Ascending aorta (tissue), 2 donors: ENCODE data around the gene RPS14. TPM values are rescaled to one million over a fixed set of nuclear protein-coding genes. Genes with fewer than 3 reads are reported as not detected.

Source experiments
- DNase-seq, 2 donors: peaks; one replicate each; pipeline ENCODE4 v3.0.0-alpha.2; 2019; ENCODE audit warnings: low spot score in 2 of 2
- H3K27ac ChIP-seq, 2 donors: fragments of 200-600 bp; sonication (generic); one replicate each; pipeline ENCODE4 v1.5.1; 2016 to 2017; ENCODE audit warnings: mild to moderate bottlenecking in 1 of 2
- H3K27me3 ChIP-seq: fragments of 200-600 bp; sonication (generic); one replicate; pipeline ENCODE4 v1.5.1; 2017
- H3K36me3 ChIP-seq, 2 donors: fragments of 200-600 bp; sonication (generic); one replicate each; pipeline ENCODE4 v1.5.1; 2016
- H3K4me1 ChIP-seq, 2 donors: fragments of 200-600 bp; sonication (generic); one replicate each; pipeline ENCODE4 v1.5.1; 2016 to 2017; ENCODE audit warnings: mild to moderate bottlenecking in 1 of 2
- H3K4me3 ChIP-seq, 2 donors: fragments of 200-600 bp; sonication (generic); one replicate each; pipeline ENCODE4 v1.5.1; 2016 to 2017; ENCODE audit warnings: mild to moderate bottlenecking in 1 of 2
- H3K9me3 ChIP-seq, 2 donors: fragments of 200-600 bp; sonication (generic); one replicate each; pipeline ENCODE4 v1.5.1; 2016
- CTCF ChIP-seq, 3 experiments: fragments of 200-600 bp in 2 of 3; fragments of 450-650 bp in 1 of 3; sonication (generic) in 2 of 3; IDR thresholded peaks; one replicate each; pipeline ENCODE4 v1.5.1; 2016 to 2019; ENCODE audit warnings: antibody characterized with exemption in 3 of 3, mild to moderate bottlenecking in 1 of 3, moderate library complexity in 1 of 3
- intact Hi-C: fragments of 100-400 bp; cut with DNase I; formaldehyde crosslinking; loops from one replicate; pipeline ENCODE4 v1.15.1; 2023
- total RNA-seq: library from RNA; depleted of rRNA; stranded (reverse); fragments of >200 nt; gene quantifications from one replicate; pipeline ENCODE4 v1.1.0, GENCODE V29; 2016

RPS14 gene
- total RNA-seq, 1 donor from 2014 or later = 1,928 TPM

GRCh38 chr5:150409638-150410523 lies 39.7 kb downstream of the RPS14 start:
- Histone ChIP-seq H3K27ac (peak overlapping the region; percentile 81 to 86), H3K4me1 (peaks cover 3 to 11% of the 10 kb centered on the region in 2 donors), H3K36me3 (no peaks in the 10 kb centered on the region), H3K27me3 (no peaks in the 10 kb centered on the region), H3K9me3 (no peaks in the 10 kb centered on the region), H3K4me3 (peak overlapping the region; percentile 28 to 64)
- intact Hi-C loops = loop anchor here (5.0 kb wide), 1 partner anchor 53 kb away; the partner anchor contains the start of gene TCOF1
- DNase-seq = peak; percentile 61 to 92
- no peak for TF ChIP-seq CTCF (IDR thresholded peaks at IDR 0.05)

- Histone ChIP-seq H3K4me1 (peaks cover 3 to 10% of the 10 kb centered on the region in 2 donors), H3K9me3 (no peaks in the 10 kb centered on the region), H3K27ac (peak overlapping the region in 1 of 2 donors; percentile 18), H3K4me3 (peak overlapping the region in 1 of 2 donors; percentile 64), H3K36me3 (peaks cover 3 to 8% of the 10 kb centered on the region in 2 donors), H3K27me3 (no peaks in the 10 kb centered on the region)
- no peak for DNase-seq
- TF ChIP-seq CTCF (IDR thresholded peaks at IDR 0.05) = no peak
- intact Hi-C loops = no loop called here
Observed at GRCh38 chr5:150408231-150408943, 41.2 kb downstream of the RPS14 start.

DNA sequence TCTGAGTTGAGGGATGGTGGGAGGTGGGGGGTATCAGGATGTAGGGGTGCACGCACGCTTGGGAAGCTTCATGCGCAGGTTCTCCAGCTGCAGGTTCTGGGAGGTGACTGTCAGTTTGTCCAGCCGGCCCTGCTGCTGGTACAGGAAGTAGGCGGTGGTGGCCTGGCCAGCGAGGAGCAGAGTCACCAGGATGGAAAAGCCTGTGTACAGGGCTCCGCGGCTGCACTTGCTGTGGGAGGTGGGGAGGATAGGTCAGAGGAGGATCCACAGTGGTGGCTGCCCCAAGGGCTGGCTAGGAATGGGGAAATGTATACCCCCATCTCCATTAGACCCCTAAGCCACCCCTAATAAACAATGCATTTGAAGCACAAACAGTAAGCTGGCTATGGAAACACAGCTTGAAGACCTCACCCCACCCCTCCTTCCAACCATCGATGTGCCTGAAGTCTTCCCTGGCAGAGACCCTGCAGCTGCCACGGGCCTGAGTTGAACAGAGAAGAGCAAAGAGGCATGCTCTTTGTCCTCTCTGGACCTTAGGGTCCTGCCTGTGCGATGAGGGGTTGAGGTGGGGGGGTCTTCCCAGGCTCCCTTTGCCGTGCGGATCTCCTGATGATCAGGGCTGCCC lies 42.3 kb downstream of the RPS14 start:
- DNase-seq = no peak
- intact Hi-C loops = no loop called here
- no peak overlapping the region for H3K4me3 ChIP-seq
- no peaks in the 10 kb centered on the region for H3K27me3 ChIP-seq
- peaks cover 3 to 6% of the 10 kb centered on the region in 2 donors for H3K4me1 ChIP-seq
- H3K27ac ChIP-seq = no peak overlapping the region
- peaks cover 8 to 14% of the 10 kb centered on the region in 2 donors for H3K36me3 ChIP-seq
- no peaks in the 10 kb centered on the region for H3K9me3 ChIP-seq
- TF ChIP-seq CTCF (IDR thresholded peaks at IDR 0.05) = no peak

DNA sequence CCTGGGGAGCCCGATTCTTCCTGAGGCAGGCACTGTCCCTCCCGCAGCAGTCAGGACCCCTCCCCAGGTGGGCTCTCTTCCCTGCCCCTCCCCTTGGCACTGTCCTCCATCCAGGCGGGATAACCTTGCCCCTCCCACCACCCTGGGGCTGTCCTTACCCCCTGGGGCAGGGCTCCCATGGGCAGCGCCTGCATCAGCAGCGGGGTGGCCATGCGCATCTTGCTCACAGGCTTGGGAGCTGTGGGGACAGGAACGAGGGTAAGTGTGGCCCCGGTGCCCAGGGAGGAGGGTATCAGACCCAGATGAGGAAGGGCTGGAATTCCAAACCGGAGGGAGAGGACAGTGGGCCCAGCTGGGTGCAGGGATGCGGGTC lies 42.8 kb downstream of the RPS14 start:
- Histone ChIP-seq H3K27me3 (no peaks in the 10 kb centered on the region), H3K4me3 (no peak overlapping the region), H3K27ac (no peak overlapping the region), H3K4me1 (peaks cover 3 to 6% of the 10 kb centered on the region in 2 donors), H3K9me3 (no peaks in the 10 kb centered on the region), H3K36me3 (peaks cover 8 to 17% of the 10 kb centered on the region in 2 donors)
- intact Hi-C loops = no loop called here
- DNase-seq = no peak
- no peak for TF ChIP-seq CTCF (IDR thresholded peaks at IDR 0.05)

GRCh38 chr5:150406103-150406722 lies 43.3 kb downstream of the RPS14 start:
- Histone ChIP-seq H3K9me3 (no peaks in the 10 kb centered on the region), H3K36me3 (peaks cover 8 to 22% of the 10 kb centered on the region in 2 donors), H3K27ac (no peak overlapping the region), H3K4me1 (peaks cover 3 to 6% of the 10 kb centered on the region in 2 donors), H3K4me3 (no peak overlapping the region), H3K27me3 (no peaks in the 10 kb centered on the region)
- TF ChIP-seq CTCF (IDR thresholded peaks at IDR 0.05) = no peak
- DNase-seq = no peak
- intact Hi-C loops = no loop called here
